Fibroblast of mammary gland (primary cell): Measurements from ENCODE around the gene REXO1.

Source experiments
- DNase-seq: peaks from one replicate; pipeline ENCODE4 v3.0.0-alpha.2; 2010; ENCODE audit warnings: low read depth
- H3K4me3 ChIP-seq: 2 replicates; pipeline ENCODE4 v1.5.1; 2011; ENCODE audit warnings: low read depth, mild to moderate bottlenecking, low read length, moderate library complexity; ENCODE audit not compliant: control insufficient read depth
- CTCF ChIP-seq: conservative IDR thresholded peaks from 2 replicates; pipeline ENCODE4 v1.5.1; 2011; ENCODE audit warnings: low read depth, low read length, inconsistent platforms; ENCODE audit not compliant: control insufficient read depth, insufficient read depth

The REXO1 gene

GRCh38 chr19:1790054-1790792 lies 58.1 kb downstream of the REXO1 start:
- H3K4me3 ChIP-seq, result no peak overlapping the region
- DNase-seq, result no peak
- TF ChIP-seq CTCF, result no peak

- no peak for DNase-seq
- TF ChIP-seq CTCF, result no peak
- H3K4me3 ChIP-seq, result no peak overlapping the region
These were observed 58.8 kb downstream of the REXO1 start for GRCh38 chr19:1789261-1790041.

GRCh38 chr19:1787116-1787515 lies 61.2 kb downstream of the REXO1 start:
- no peak for DNase-seq
- TF ChIP-seq CTCF, result no peak
- H3K4me3 ChIP-seq, result no peak overlapping the region

- no peak for DNase-seq
- TF ChIP-seq CTCF, result no peak
- H3K4me3 ChIP-seq, result no peak overlapping the region
These were observed 61.6 kb downstream of the REXO1 start for GRCh38 chr19:1786668-1787067.

- no peak overlapping the region for H3K4me3 ChIP-seq
- TF ChIP-seq CTCF, result no peak
- DNase-seq, result no peak
These were observed 63.0 kb downstream of the REXO1 start for GRCh38 chr19:1785310-1785709.

GRCh38 chr19:1783874-1784273 lies 64.4 kb downstream of the REXO1 start:
- H3K4me3 ChIP-seq, result no peak overlapping the region
- DNase-seq, result no peak
- TF ChIP-seq CTCF, result no peak

GRCh38 chr19:1783354-1783753 lies 64.9 kb downstream of the REXO1 start:
- no peak for DNase-seq
- no peak overlapping the region for H3K4me3 ChIP-seq
- no peak for TF ChIP-seq CTCF
